Muscle of leg (tissue), 11 donors: Measurements from ENCODE around the gene HSPB2. TPM values are rescaled to one million over a fixed set of nuclear protein-coding genes. Genes with fewer than 3 reads are reported as not detected.

ENCODE experiments used
- DNase-seq: peaks from one replicate; pipeline ENCODE4 v3.0.0; 2013
- H3K27ac ChIP-seq: one replicate; pipeline ENCODE4 v1.5.1; 2013; ENCODE audit warnings: mild to moderate bottlenecking, low read length, control low read depth
- H3K27me3 ChIP-seq: one replicate; pipeline ENCODE4 v1.6.1; 2013; ENCODE audit warnings: low read length; ENCODE audit not compliant: control insufficient read depth, insufficient read depth
- H3K36me3 ChIP-seq: one replicate; pipeline ENCODE4 v1.6.1; 2013; ENCODE audit warnings: low read length; ENCODE audit not compliant: control insufficient read depth, insufficient read depth
- H3K4me1 ChIP-seq: one replicate; pipeline ENCODE4 v1.6.1; 2013; ENCODE audit warnings: low read length; ENCODE audit not compliant: control insufficient read depth, insufficient read depth
- H3K4me3 ChIP-seq: one replicate; pipeline ENCODE4 v1.5.1; 2013; ENCODE audit warnings: low read length, control low read depth
- H3K9me3 ChIP-seq: replicated peaks from 2 replicates; pipeline ENCODE4 v1.6.1; 2013; ENCODE audit warnings: low read depth, low read length; ENCODE audit not compliant: control insufficient read depth
- WGBS: methylation state at CpG from one replicate; pipeline ENCODE4 v1.1.5; 2013; ENCODE audit warnings: missing lambda C conversion rate; ENCODE audit not compliant: insufficient coverage; 5-methylcytosine and 5-hydroxymethylcytosine counted together
- polyA plus RNA-seq, 8 donors: library from polyadenylated mRNA; unstranded; fragments of 120-200 nt; gene quantifications; one replicate each; pipeline versions ENCODE4 v1.2.1 to v1.2.3, GENCODE V29; 2013; ENCODE audit warnings: inconsistent platforms in 1 of 8, low replicate concordance in 1 of 8; ENCODE audit not compliant: insufficient read length in 8 of 8, insufficient read depth in 1 of 8
- total RNA-seq: library from RNA; stranded (reverse); fragments of 120-200 nt; gene quantifications from one replicate; pipeline ENCODE4 v1.2.4, GENCODE V29; 2013

Gene HSPB2
- total and polyA plus RNA-seq, 9 donors = 61.2 to 101 (median 76.0) TPM

DNA sequence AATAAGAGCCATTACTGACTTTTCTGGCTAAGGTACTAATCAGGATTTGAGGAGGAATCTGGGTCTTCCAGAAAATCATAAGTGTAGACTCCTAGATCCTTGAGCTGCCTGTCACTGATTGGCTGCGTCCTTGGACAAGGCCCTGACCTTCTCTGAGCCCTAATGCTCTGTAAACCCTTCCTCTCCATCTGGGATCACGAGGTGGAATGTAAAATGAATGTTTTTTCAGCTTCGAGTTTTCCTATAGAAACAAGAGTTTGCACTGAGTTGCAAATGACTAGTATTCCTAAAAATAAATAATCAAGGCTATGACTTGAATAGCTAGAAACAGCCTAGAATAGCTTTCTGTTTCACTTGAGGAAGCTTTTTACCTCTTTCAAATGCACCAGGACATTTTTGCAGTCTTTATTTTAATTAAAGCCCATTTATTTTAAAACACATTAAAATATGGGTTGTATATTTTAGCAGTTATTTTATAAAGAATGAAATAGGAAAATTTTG lies 23.6 kb downstream of the HSPB2 start:
- Histone ChIP-seq H3K36me3 (no peaks in the 10 kb centered on the region), H3K9me3 (no peaks in the 10 kb centered on the region), H3K27me3 (no peaks in the 10 kb centered on the region), H3K4me3 (peak overlapping the region; percentile 65), H3K27ac (peak overlapping the region; percentile 67), H3K4me1 (peaks cover 42% of the 10 kb centered on the region)
- no peak for DNase-seq
- no CpG with 5 or more reads among the region's 3 CpGs for WGBS

- Histone ChIP-seq H3K4me1 (peaks cover 54% of the 10 kb centered on the region), H3K27ac (peak overlapping the region; percentile 86), H3K36me3 (no peaks in the 10 kb centered on the region), H3K4me3 (peak overlapping the region; percentile 65), H3K9me3 (no peaks in the 10 kb centered on the region), H3K27me3 (no peaks in the 10 kb centered on the region)
- WGBS = 0% methylated on average over 3 of the region's 9 CpGs
- no peak for DNase-seq
These were observed 24.9 kb downstream of the HSPB2 start for GRCh38 chr11:111937461-111937769.

DNA sequence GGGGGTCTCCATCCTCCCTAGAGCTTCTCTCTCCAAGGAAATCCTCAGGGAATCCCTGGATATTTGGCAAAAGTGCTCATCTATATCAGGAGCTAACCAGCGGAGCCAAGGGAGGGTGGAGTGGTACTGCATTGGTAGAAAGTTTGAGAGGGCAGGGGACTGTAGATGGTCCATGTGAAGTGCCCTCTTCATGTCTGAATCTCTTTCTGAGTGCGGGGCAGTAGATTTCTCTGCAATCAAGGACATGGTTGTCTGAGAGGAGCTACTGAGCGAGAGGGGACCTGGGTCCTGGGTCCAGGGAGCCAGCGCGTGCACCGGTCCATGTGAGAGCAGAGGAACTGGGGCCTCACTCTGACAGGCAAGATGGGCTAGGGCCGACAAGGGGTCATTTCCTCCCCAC lies 25.3 kb downstream of the HSPB2 start:
- WGBS = 29% methylated on average over 7 of the region's 7 CpGs
- no peaks in the 10 kb centered on the region for H3K9me3 ChIP-seq

DNA sequence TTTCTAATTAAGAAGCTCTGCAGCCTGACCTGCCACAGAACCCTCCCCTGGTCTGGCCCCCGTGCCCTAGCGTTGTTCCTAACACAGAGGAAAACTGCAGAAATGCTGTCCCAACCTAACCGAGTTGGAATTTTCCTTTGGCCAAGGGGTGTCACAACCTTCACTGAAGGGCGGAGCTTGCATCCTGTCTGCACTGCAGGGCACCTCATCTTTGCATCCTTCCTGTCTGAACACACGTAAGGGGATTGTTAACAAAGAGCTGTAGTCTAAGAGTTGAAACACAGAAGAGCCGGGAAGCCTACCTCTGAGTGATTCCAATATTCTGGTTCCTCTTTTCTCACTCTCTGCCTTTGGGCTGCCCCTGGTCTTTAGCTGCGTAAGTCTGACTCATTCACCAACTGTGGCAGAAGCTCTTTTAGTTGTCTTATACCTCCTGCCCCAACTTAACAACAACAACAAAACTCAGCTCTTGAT lies 26.2 kb downstream of the HSPB2 start:
- H3K27ac ChIP-seq = peak overlapping the region; percentile 60
- H3K4me3 ChIP-seq = no peak overlapping the region

More for the DNA sequence above, 25.3 kb downstream of the HSPB2 start:
- H3K36me3 ChIP-seq = no peaks in the 10 kb centered on the region
- H3K27ac ChIP-seq = peak overlapping the region; percentile 86
- H3K27me3 ChIP-seq = no peaks in the 10 kb centered on the region
- H3K4me1 ChIP-seq = peaks cover 55% of the 10 kb centered on the region
- peak; percentile 27 for DNase-seq
- H3K4me3 ChIP-seq = peak overlapping the region; percentile 65

DNA sequence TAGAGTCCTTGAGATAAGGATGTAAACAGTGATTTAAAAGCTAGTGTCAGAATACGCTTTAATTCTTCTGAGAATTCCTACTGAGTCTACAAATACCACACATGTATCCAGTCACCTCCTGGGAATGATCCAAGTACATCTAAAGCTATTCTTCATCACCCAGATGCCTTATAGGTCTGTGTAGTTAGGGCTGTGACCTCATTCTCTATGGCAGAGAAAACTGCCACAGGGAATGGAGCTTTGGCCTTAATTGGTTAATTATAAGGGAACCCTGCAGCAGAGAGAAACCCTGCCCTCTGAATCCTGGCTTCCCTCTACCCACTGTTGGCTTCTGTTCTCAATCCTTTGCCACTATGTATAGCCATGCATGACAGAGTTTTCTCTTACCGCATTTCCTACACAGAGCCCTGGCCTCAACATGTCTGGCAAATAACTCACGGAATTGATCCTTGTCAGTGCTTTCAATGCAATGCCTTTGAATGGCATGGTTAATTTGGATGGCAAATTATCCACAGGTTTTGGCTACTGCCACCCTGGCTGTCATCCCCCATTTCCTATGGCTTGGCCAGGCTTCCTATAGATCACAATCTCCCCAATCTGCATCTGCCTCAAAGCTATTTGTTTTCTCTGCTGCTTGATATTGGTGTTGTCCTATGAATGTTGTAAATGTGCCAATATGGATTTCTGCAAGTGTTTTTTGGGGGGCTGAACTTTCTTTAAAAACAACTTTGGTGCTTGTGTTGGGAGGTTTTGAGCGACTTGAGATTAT lies 27.5 kb downstream of the HSPB2 start:
- no peaks in the 10 kb centered on the region for H3K36me3 ChIP-seq
- no peaks in the 10 kb centered on the region for H3K27me3 ChIP-seq
- H3K9me3 ChIP-seq = no peaks in the 10 kb centered on the region
- no peak for DNase-seq
- no peak overlapping the region for H3K4me3 ChIP-seq
- WGBS = no CpG with 5 or more reads among the region's 4 CpGs
- H3K4me1 ChIP-seq = peaks cover 56% of the 10 kb centered on the region
- H3K27ac ChIP-seq = no peak overlapping the region

More for the DNA sequence above, 26.2 kb downstream of the HSPB2 start:
- H3K4me1 ChIP-seq = peaks cover 55% of the 10 kb centered on the region
- no peaks in the 10 kb centered on the region for H3K27me3 ChIP-seq
- no peaks in the 10 kb centered on the region for H3K36me3 ChIP-seq
- peak; percentile 31 for DNase-seq
- no peaks in the 10 kb centered on the region for H3K9me3 ChIP-seq
- 13% methylated on average over 4 of the region's 7 CpGs for WGBS

GRCh38 chr11:111941963-111942362 lies 29.4 kb downstream of the HSPB2 start:
- DNase-seq = peak; percentile 85
- Histone ChIP-seq H3K27ac (peak overlapping the region; percentile 64), H3K36me3 (no peaks in the 10 kb centered on the region), H3K27me3 (no peaks in the 10 kb centered on the region), H3K9me3 (no peaks in the 10 kb centered on the region), H3K4me3 (no peak overlapping the region), H3K4me1 (peaks cover 46% of the 10 kb centered on the region)
- WGBS = 50% methylated on average over 2 of the region's 5 CpGs

GRCh38 chr11:111942829-111943228 lies 30.3 kb downstream of the HSPB2 start:
- no peaks in the 10 kb centered on the region for H3K9me3 ChIP-seq
- WGBS = 93% methylated on average over 4 of the region's 7 CpGs
- H3K4me1 ChIP-seq = peaks cover 39% of the 10 kb centered on the region

GRCh38 chr11:111944139-111944538 lies 31.6 kb downstream of the HSPB2 start:
- DNase-seq = peak; percentile 52
- WGBS = 42% methylated on average over 2 of the region's 3 CpGs
- H3K27ac ChIP-seq = no peak overlapping the region
- no peaks in the 10 kb centered on the region for H3K36me3 ChIP-seq
- no peaks in the 10 kb centered on the region for H3K27me3 ChIP-seq
- no peaks in the 10 kb centered on the region for H3K9me3 ChIP-seq
- peaks cover 26% of the 10 kb centered on the region for H3K4me1 ChIP-seq
- no peak overlapping the region for H3K4me3 ChIP-seq

More at GRCh38 chr11:111942829-111943228, 30.3 kb downstream of the HSPB2 start:
- no peak overlapping the region for H3K4me3 ChIP-seq
- no peak for DNase-seq
- H3K27me3 ChIP-seq = no peaks in the 10 kb centered on the region
- H3K36me3 ChIP-seq = no peaks in the 10 kb centered on the region
- H3K27ac ChIP-seq = no peak overlapping the region

GRCh38 chr11:111944651-111945051 lies 32.1 kb downstream of the HSPB2 start:
- no peaks in the 10 kb centered on the region for H3K9me3 ChIP-seq
- DNase-seq = no peak
- H3K4me1 ChIP-seq = peaks cover 26% of the 10 kb centered on the region
- H3K4me3 ChIP-seq = no peak overlapping the region
- WGBS = 67% methylated on average over 3 of the region's 5 CpGs
- H3K36me3 ChIP-seq = no peaks in the 10 kb centered on the region
- H3K27ac ChIP-seq = no peak overlapping the region
- H3K27me3 ChIP-seq = no peaks in the 10 kb centered on the region

DNA sequence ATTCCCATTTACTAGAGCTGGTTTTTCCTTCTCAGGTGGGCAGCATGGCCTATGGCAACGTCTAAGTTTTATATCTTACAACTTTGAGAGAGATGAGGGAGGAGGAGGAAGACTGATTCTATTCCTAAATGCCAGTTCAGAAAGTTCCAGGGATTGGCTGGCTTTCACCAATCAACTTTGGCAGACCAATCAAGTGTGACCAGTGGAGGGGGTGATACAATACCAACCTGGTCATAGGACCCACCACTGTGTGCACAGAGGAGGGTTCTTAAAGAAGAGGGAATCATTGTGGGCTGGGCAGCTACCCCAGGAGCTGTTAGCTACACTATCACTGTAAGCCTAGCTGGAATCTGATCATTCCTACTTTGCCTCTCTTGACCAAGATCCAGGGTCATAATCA lies 32.7 kb downstream of the HSPB2 start:
- Histone ChIP-seq H3K9me3 (no peaks in the 10 kb centered on the region), H3K4me3 (no peak overlapping the region), H3K4me1 (peaks cover 22% of the 10 kb centered on the region), H3K27me3 (no peaks in the 10 kb centered on the region), H3K36me3 (no peaks in the 10 kb centered on the region), H3K27ac (no peak overlapping the region)
- DNase-seq = no peak
- no CpG with 5 or more reads among the region's 1 CpG for WGBS
